Measurements from ENCODE around the gene ABCC4. TPM values are rescaled to one million over a fixed set of nuclear protein-coding genes. Genes with fewer than 3 reads are reported as not detected.

ABCC4 gene
- total RNA-seq, 1 experiment from 2014 or later: 52.0 TPM

DNA sequence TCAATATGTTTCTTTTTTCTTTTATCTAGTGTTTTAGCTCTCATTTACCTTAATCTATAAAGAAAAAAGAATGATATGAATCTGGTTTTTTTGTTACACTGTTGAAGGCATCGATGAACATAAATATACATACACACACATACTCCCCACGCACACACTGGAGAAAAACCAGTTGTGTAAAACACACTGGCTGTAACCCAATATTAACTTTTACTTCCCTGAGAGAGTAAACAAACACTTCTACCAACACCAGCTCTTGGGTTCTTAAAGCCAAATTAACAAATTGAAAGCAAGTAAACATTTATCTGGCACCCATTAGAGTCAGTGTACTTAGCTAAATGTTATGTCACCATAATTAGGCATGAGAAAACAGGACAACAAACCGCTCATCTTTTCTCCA lies 145.7 kb downstream of the ABCC4 start:
- Histone ChIP-seq H3K4me1 (ENCODE audit: insufficient read depth, low read length, poor library complexity, severe bottlenecking) (peaks cover 11% of the 10 kb centered on the region), H3K27ac (ENCODE audit: low read depth, low read length, poor library complexity, severe bottlenecking) (no peak overlapping the region), H3K9me3 (ENCODE audit: low read depth, low read length, poor library complexity, severe bottlenecking) (no peaks in the 10 kb centered on the region), H3K4me3 (ENCODE audit: low read depth, low read length, poor library complexity, severe bottlenecking) (no peak overlapping the region), H3K27me3 (replicated peaks; ENCODE audit: insufficient read depth, low read depth, low read length, poor library complexity) (no peaks in the 10 kb centered on the region), H3K36me3 (ENCODE audit: insufficient read depth, low read length, poor library complexity, severe bottlenecking) (peaks cover 9% of the 10 kb centered on the region)
- CTCF ChIA-PET: interaction anchor here (0.6 kb wide), 1 partner anchor 354 kb away, joined by 5 read pairs; no protein-coding TSS in a partner anchor
- no peak for DNase-seq (ENCODE audit: low spot score)
- no TSS peak for BruUV-seq (replicated peaks)
- TF ChIP-seq, protein P1, sequence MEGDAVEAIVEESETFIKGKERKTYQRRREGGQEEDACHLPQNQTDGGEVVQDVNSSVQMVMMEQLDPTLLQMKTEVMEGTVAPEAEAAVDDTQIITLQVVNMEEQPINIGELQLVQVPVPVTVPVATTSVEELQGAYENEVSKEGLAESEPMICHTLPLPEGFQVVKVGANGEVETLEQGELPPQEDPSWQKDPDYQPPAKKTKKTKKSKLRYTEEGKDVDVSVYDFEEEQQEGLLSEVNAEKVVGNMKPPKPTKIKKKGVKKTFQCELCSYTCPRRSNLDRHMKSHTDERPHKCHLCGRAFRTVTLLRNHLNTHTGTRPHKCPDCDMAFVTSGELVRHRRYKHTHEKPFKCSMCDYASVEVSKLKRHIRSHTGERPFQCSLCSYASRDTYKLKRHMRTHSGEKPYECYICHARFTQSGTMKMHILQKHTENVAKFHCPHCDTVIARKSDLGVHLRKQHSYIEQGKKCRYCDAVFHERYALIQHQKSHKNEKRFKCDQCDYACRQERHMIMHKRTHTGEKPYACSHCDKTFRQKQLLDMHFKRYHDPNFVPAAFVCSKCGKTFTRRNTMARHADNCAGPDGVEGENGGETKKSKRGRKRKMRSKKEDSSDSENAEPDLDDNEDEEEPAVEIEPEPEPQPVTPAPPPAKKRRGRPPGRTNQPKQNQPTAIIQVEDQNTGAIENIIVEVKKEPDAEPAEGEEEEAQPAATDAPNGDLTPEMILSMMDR (conservative IDR thresholded peaks at IDR 0.05; ENCODE audit: low read depth, low read length): no peak
- TF ChIP-seq EZH2 (IDR thresholded peaks at IDR 0.05; ENCODE audit: borderline replicate concordance, low read depth, low read length, poor library complexity, severe bottlenecking): no peak
- intact Hi-C loops (cut with micrococcal nuclease; ENCODE audit: unreplicated experiment): no loop called here
- POLR2A ChIA-PET (ENCODE audit: low non-redundant PET): no interaction called here

DNA sequence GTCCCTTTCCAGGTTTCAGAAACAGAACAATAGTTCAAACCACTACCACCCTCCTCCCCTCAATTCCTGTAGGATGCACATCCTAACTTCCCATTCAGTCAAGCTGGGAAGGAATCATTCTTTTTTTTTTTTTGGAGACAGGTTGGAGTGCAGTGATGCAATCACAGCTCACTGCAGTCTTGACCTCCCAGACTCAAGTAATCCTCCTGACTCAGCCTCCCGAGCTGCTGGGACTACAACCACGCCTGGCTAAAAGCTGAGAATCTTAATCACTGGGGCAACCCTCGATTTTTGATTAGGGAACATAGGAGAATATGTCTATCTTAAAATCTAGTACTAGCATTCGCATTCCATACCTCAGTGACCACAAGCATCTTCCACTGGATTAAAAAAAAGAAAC lies 146.2 kb downstream of the ABCC4 start:
- H3K4me3 ChIP-seq (ENCODE audit: low read depth, low read length, poor library complexity, severe bottlenecking): no peak overlapping the region
- peaks cover 11% of the 10 kb centered on the region for H3K4me1 ChIP-seq (ENCODE audit: insufficient read depth, low read length, poor library complexity, severe bottlenecking)
- no peak for DNase-seq (ENCODE audit: low spot score)
- H3K9me3 ChIP-seq (ENCODE audit: low read depth, low read length, poor library complexity, severe bottlenecking): no peaks in the 10 kb centered on the region
- H3K27ac ChIP-seq (ENCODE audit: low read depth, low read length, poor library complexity, severe bottlenecking): no peak overlapping the region
- no peaks in the 10 kb centered on the region for H3K27me3 ChIP-seq (replicated peaks; ENCODE audit: insufficient read depth, low read depth, low read length, poor library complexity)
- CTCF ChIA-PET: no interaction called here
- TF ChIP-seq EZH2 (IDR thresholded peaks at IDR 0.05; ENCODE audit: borderline replicate concordance, low read depth, low read length, poor library complexity, severe bottlenecking): no peak
- TF ChIP-seq, protein P1 (conservative IDR thresholded peaks at IDR 0.05; ENCODE audit: low read depth, low read length): no peak
- POLR2A ChIA-PET (ENCODE audit: low non-redundant PET): no interaction called here
- H3K36me3 ChIP-seq (ENCODE audit: insufficient read depth, low read length, poor library complexity, severe bottlenecking): peaks cover 6% of the 10 kb centered on the region
- no TSS peak for BruUV-seq (replicated peaks)
- intact Hi-C loops (cut with micrococcal nuclease; ENCODE audit: unreplicated experiment): no loop called here

DNA sequence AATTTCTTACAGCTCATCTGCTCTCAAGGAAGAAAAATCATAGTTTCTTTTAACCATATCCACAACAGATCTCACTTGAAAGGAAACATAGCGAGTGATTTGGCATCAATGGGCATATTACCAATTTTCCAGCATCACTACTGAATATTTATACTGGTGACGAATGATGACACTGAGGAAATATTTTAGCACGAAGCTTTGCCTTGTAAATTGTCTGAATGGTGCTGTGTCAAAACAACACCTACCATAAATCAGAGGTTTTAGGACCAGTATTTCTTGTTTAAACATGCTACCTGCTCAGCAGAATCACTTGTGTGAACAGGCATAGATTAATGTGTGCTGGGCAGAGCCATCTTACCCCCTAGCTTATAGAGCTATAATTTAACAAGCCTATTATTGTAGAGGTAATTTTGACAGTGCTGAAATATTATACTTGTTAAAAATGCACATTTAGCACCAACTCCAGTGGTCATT lies 146.8 kb downstream of the ABCC4 start:
- TF ChIP-seq EZH2 (IDR thresholded peaks at IDR 0.05; ENCODE audit: borderline replicate concordance, low read depth, low read length, poor library complexity, severe bottlenecking): no peak
- TF ChIP-seq, protein P1 (conservative IDR thresholded peaks at IDR 0.05; ENCODE audit: low read depth, low read length): no peak
- no peak overlapping the region for H3K27ac ChIP-seq (ENCODE audit: low read depth, low read length, poor library complexity, severe bottlenecking)
- no peaks in the 10 kb centered on the region for H3K9me3 ChIP-seq (ENCODE audit: low read depth, low read length, poor library complexity, severe bottlenecking)
- intact Hi-C loops (cut with micrococcal nuclease; ENCODE audit: unreplicated experiment): no loop called here
- H3K4me1 ChIP-seq (ENCODE audit: insufficient read depth, low read length, poor library complexity, severe bottlenecking): peaks cover 11% of the 10 kb centered on the region
- H3K36me3 ChIP-seq (ENCODE audit: insufficient read depth, low read length, poor library complexity, severe bottlenecking): peaks cover 4% of the 10 kb centered on the region
- ChIA-PET POLR2A (ENCODE audit: low non-redundant PET) (no interaction called here), CTCF (interaction anchor here (0.6 kb wide), 1 partner anchor 401 kb away, joined by 3 read pairs; no protein-coding TSS in a partner anchor)
- BruUV-seq (replicated peaks): no TSS peak
- H3K4me3 ChIP-seq (ENCODE audit: low read depth, low read length, poor library complexity, severe bottlenecking): no peak overlapping the region
- H3K27me3 ChIP-seq (replicated peaks; ENCODE audit: insufficient read depth, low read depth, low read length, poor library complexity): no peaks in the 10 kb centered on the region
- DNase-seq (ENCODE audit: low spot score): no peak

Measured in A673 (cell line).